HCT116 (cell line): Measurements from ENCODE around the gene FSTL4. TPM values are rescaled to one million over a fixed set of nuclear protein-coding genes. Genes with fewer than 3 reads are reported as not detected.

Experiments
- ATAC-seq: fragments of 200-7000 bp; cut with Tn5 transposase; 2 replicates; pipeline ENCODE4 v1.9.1; 2020; ENCODE audit warnings: mild to moderate bottlenecking, moderate library complexity
- BruUV-seq: library from RNA; stranded (reverse); fragments of 400-500 nt; replicated peaks from 2 replicates; lab custom pipeline; 2021; lab: Mats Ljungman, UMichigan
- CTCF ChIA-PET: fragments of 300-600 bp; sonication (Branson Sonifier 250); formaldehyde crosslinking; loops from one replicate; lab custom pipeline; 2021; ENCODE audit warnings: antibody characterized with exemption; lab: Charles Lee
- POLR2A ChIA-PET: fragments of 300-600, 350-600 bp; sonication (Branson Sonifier 250); formaldehyde crosslinking; loops from one replicate; lab custom pipeline; 2021; ENCODE audit warnings: antibody characterized with exemption; lab: Charles Lee
- RAD21 ChIA-PET, 2 experiments: fragments of 300-600 bp; sonication (Branson Sonifier 250); formaldehyde crosslinking; loops; one replicate each; lab custom pipeline; 2023; ENCODE audit warnings: low total read pairs in 2 of 2; ENCODE audit not compliant: uncharacterized antibody in 2 of 2, unreplicated experiment in 2 of 2, low non-redundant PET in 1 of 2; lab: Charles Lee
- DNase-seq: peaks from one replicate; pipeline ENCODE4 v3.0.0-alpha.2; 2010; ENCODE audit warnings: low read depth, low spot score
- H2AFZ ChIP-seq: fragments of 200-600 bp; shearing (Covaris generic), sonication (generic); 2 replicates; pipeline ENCODE4 v1.6.1; 2017; ENCODE audit warnings: low read depth, mixed run types, mixed read lengths, antibody characterized with exemption, low read length; ENCODE audit not compliant: poor library complexity, severe bottlenecking
- H3K27ac ChIP-seq: 2 replicates; pipeline ENCODE4 v1.5.1; 2012; ENCODE audit warnings: low read depth, low read length
- H3K27me3 ChIP-seq: fragments of 200-600 bp; sonication (generic); 2 replicates; pipeline ENCODE4 v1.6.1; 2016; ENCODE audit warnings: mixed run types, low read length, mixed read lengths; ENCODE audit not compliant: insufficient read depth
- H3K36me3 ChIP-seq, 2 experiments: fragments of 200-500 bp in 1 of 2; fragments of 200-600 bp in 1 of 2; sonication (Bioruptor generic) in 1 of 2; sonication (generic) in 1 of 2; 2 replicates each; pipeline versions ENCODE4 v1.5.1 to v1.6.1; 2014 to 2016; ENCODE audit warnings: low read length in 2 of 2, inconsistent platforms in 1 of 2, mixed read lengths in 1 of 2, mixed run types in 1 of 2; ENCODE audit not compliant: insufficient read depth in 2 of 2, control insufficient read depth in 1 of 2
- H3K4me1 ChIP-seq, 2 experiments: fragments of 200-600 bp in 1 of 2; sonication (generic) in 1 of 2; 2 replicates each; pipeline versions ENCODE4 v1.5.1 to v1.6.1; 2012 to 2017; ENCODE audit warnings: low read length in 2 of 2, inconsistent platforms in 1 of 2, mild to moderate bottlenecking in 1 of 2, mixed read lengths in 1 of 2, mixed run types in 1 of 2, moderate library complexity in 1 of 2; ENCODE audit not compliant: insufficient read depth in 2 of 2, control insufficient read depth in 1 of 2
- H3K4me2 ChIP-seq: fragments of 200-600 bp; sonication (generic); 2 replicates; pipeline ENCODE4 v1.6.1; 2017; ENCODE audit warnings: mixed run types, low read length, mixed read lengths
- H3K4me3 ChIP-seq, 2 experiments: fragments of 200-600 bp in 1 of 2; sonication (generic) in 1 of 2; replicated peaks in 1 of 2; 2 replicates each; pipeline ENCODE4 v1.5.1; 2011 to 2016; ENCODE audit warnings: low read length in 2 of 2, control low read depth in 1 of 2, low read depth in 1 of 2, mild to moderate bottlenecking in 1 of 2, mixed read lengths in 1 of 2, mixed run types in 1 of 2
- H3K79me2 ChIP-seq: fragments of 200-600 bp; sonication (generic); 2 replicates; pipeline ENCODE4 v1.6.1; 2017; ENCODE audit warnings: mild to moderate bottlenecking, mixed run types, low read length, moderate library complexity, mixed read lengths; ENCODE audit not compliant: insufficient read depth
- H3K9ac ChIP-seq: fragments of 200-600 bp; sonication (generic); 2 replicates; pipeline ENCODE4 v1.6.1; 2016; ENCODE audit warnings: low read length, mixed read lengths
- H3K9me2 ChIP-seq: fragments of 200-600 bp; sonication (generic), shearing (Covaris generic); 2 replicates; pipeline ENCODE4 v1.6.1; 2017; ENCODE audit warnings: mixed run types, mild to moderate bottlenecking, moderate library complexity; ENCODE audit not compliant: insufficient read depth
- H3K9me3 ChIP-seq, 2 experiments: fragments of 200-500 bp in 1 of 2; fragments of 200-600 bp in 1 of 2; sonication (Bioruptor generic) in 1 of 2; sonication (generic) in 1 of 2; 2 replicates each; pipeline ENCODE4 v1.6.1; 2014 to 2017; ENCODE audit warnings: low read length in 2 of 2, mixed read lengths in 2 of 2, inconsistent platforms in 1 of 2, low read depth in 1 of 2, mild to moderate bottlenecking in 1 of 2, mixed run types in 1 of 2, moderate library complexity in 1 of 2; ENCODE audit not compliant: control insufficient read depth in 1 of 2, insufficient read depth in 1 of 2
- H4K20me1 ChIP-seq: fragments of 200-600 bp; sonication (generic), shearing (Covaris generic); 2 replicates; pipeline ENCODE4 v1.6.1; 2017; ENCODE audit warnings: mixed run types, mild to moderate bottlenecking, moderate library complexity; ENCODE audit not compliant: insufficient read depth
- ATF3 ChIP-seq: IDR thresholded peaks from 2 replicates; pipeline ENCODE4 v1.6.1; 2012
- CTCF ChIP-seq, 3 experiments: fragments of 200-600 bp in 1 of 3; sonication (generic) in 1 of 3; IDR thresholded peaks in 2 of 3; conservative IDR thresholded peaks in 1 of 3; 2 replicates each; pipeline ENCODE4 v1.5.1; 2012 to 2017; ENCODE audit warnings: low read depth in 2 of 3, low read length in 2 of 3, antibody characterized with exemption in 1 of 3, borderline replicate concordance in 1 of 3, control low read depth in 1 of 3, mild to moderate bottlenecking in 1 of 3, mixed read lengths in 1 of 3, mixed run types in 1 of 3, moderate library complexity in 1 of 3; ENCODE audit not compliant: insufficient read depth in 1 of 3
- ELF1 ChIP-seq: IDR thresholded peaks from 2 replicates; pipeline ENCODE4 v1.6.1; 2012; ENCODE audit warnings: low read depth, borderline replicate concordance
- EZH2 ChIP-seq: fragments of 200-600 bp; sonication (generic); IDR thresholded peaks from 2 replicates; pipeline ENCODE4 v1.6.1; 2017; ENCODE audit warnings: antibody characterized with exemption, mixed run types
- FOSL1 ChIP-seq: IDR thresholded peaks from 2 replicates; pipeline ENCODE4 v1.6.1; 2012; ENCODE audit warnings: low read depth
- RAD21 ChIP-seq: IDR thresholded peaks from 2 replicates; pipeline ENCODE4 v1.6.1; 2012; ENCODE audit warnings: low read depth, mild to moderate bottlenecking
- SIN3A ChIP-seq: IDR thresholded peaks from 2 replicates; pipeline ENCODE4 v1.6.1; 2012; ENCODE audit warnings: low read depth
- SP1 ChIP-seq: IDR thresholded peaks from 2 replicates; pipeline ENCODE4 v1.6.1; 2012; ENCODE audit warnings: low read depth
- SRF ChIP-seq: IDR thresholded peaks from 2 replicates; pipeline ENCODE4 v1.6.1; 2012; ENCODE audit warnings: low read depth
- ZBTB33 ChIP-seq: IDR thresholded peaks from 2 replicates; pipeline ENCODE4 v1.6.1; 2011; ENCODE audit warnings: mild to moderate bottlenecking, low read length, moderate library complexity; ENCODE audit not compliant: insufficient replicate concordance; ENCODE audit errors: extremely low read depth
- ZFX ChIP-seq: fragments of 450-650 bp; IDR thresholded peaks from 2 replicates; pipeline ENCODE4 v1.6.1; 2017
- intact Hi-C: fragments of 100-400 bp; cut with micrococcal nuclease; formaldehyde crosslinking; loops from 2 replicates; pipeline ENCODE4 v1.10.0; 2022
- total RNA-seq: library from RNA; stranded (reverse); gene quantifications from one replicate; pipeline ENCODE4 v1.2.1, GENCODE V29; 2021; ENCODE audit not compliant: unreplicated experiment
- TF ChIP-seq, protein P1 (sequence below): IDR thresholded peaks from 2 replicates; pipeline ENCODE4 v1.6.1; 2012

The FSTL4 gene
- total RNA-seq, 1 experiment from 2014 or later, result 0.37 TPM

DNA sequence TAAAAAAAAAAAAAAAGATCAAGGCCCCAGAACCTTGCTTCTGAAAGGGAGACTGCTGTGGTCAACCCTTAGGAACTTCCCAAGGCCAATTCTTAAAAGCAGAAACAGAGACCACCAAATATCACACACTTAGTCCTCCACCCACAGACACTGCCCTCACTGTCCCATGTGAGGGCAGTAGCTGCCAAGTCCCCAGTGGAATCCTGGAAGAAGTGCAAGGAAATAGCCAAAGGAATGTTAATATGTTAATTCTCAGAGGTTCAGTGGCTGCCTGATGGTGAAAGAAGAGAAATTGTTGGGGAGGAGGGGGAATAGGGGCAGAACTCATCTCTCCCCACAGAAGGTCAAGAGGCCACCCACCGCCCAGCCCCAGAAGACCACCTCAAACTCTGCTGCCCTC, 23.1 kb downstream of the FSTL4 start:
- H4K20me1 ChIP-seq, result no peaks in the 10 kb centered on the region
- no peaks in the 10 kb centered on the region for H3K9me3 ChIP-seq
- CTCF ChIA-PET, result no interaction called here
- H3K79me2 ChIP-seq, result no peaks in the 10 kb centered on the region
- no peak overlapping the region for H3K4me3 ChIP-seq
- no peak overlapping the region for H3K9ac ChIP-seq
- H3K4me1 ChIP-seq, result no peaks in the 10 kb centered on the region
- H3K4me2 ChIP-seq, result no peak overlapping the region
- H3K27me3 ChIP-seq, result 0 out of 2 replicates have a peak, but pooled peaks cover 6% of the 10 kb centered on the region
- POLR2A ChIA-PET, result no interaction called here
- H3K36me3 ChIP-seq, result no peaks in the 10 kb centered on the region
- TF ChIP-seq RAD21 (0 out of 2 replicates have a peak, but pooled peaks have one; percentile 14), ELF1 (no peak), SIN3A (no peak), CTCF (IDR thresholded peaks at IDR 0.05 in 2 of 3, conservative IDR thresholded peaks at IDR 0.05 in 1 of 3; ENCODE audit: borderline replicate concordance in 1 of 3, insufficient read depth in 1 of 3, low read depth in 2 of 3, low read length in 2 of 3) (peak in 2 of 3 experiments; percentile 15 to 31; a peak in 2 of 6 replicates)
- H2AFZ ChIP-seq, result no peak overlapping the region
- intact Hi-C loops, result no loop called here
- RAD21 ChIA-PET, result no interaction called here
- DNase-seq, result no peak
- no peaks in the 10 kb centered on the region for H3K9me2 ChIP-seq
- H3K27ac ChIP-seq, result no peak overlapping the region
- peak; percentile 63; the same call in 1 of the 2 replicates for ATAC-seq
- no TSS peak for BruUV-seq

DNA sequence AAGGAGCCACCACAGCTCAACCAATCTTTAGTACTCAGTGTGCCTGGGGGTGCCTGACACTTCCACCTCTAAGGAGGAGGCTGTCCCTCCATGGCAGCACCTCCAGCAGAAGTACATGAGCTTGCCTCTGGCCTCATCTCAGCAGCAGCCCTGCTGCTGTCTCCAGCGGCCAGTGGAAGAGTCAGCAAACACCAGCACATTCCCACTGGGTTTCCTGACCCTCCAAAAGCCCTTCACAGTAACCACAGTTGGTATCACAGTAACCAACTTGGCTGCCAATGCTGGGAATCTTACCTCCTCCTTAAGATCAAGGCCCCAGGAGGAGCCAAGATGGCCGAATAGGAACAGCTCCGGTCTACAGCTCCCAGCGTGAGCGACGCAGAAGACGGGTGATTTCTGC, 29.4 kb downstream of the FSTL4 start:
- H3K9me2 ChIP-seq, result no peaks in the 10 kb centered on the region
- peaks cover 40% of the 10 kb centered on the region for H3K27me3 ChIP-seq
- H3K9me3 ChIP-seq, result no peaks in the 10 kb centered on the region
- intact Hi-C loops, result no loop called here
- BruUV-seq, result no TSS peak
- DNase-seq (no peak), ATAC-seq (no peak)
- H3K4me2 ChIP-seq, result no peak overlapping the region
- no peak overlapping the region for H3K4me3 ChIP-seq
- H3K79me2 ChIP-seq, result no peaks in the 10 kb centered on the region
- no peaks in the 10 kb centered on the region for H4K20me1 ChIP-seq
- TF ChIP-seq ZBTB33 (no peak), ATF3 (no peak), SP1 (no peak), RAD21 (no peak), SIN3A (no peak), EZH2 (no peak), SRF (no peak), ZFX (no peak), FOSL1 (no peak)
- TF ChIP-seq, protein P1, sequence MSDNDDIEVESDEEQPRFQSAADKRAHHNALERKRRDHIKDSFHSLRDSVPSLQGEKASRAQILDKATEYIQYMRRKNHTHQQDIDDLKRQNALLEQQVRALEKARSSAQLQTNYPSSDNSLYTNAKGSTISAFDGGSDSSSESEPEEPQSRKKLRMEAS, result no peak
- no peak overlapping the region for H2AFZ ChIP-seq
- no peaks in the 10 kb centered on the region for H3K4me1 ChIP-seq
- no peaks in the 10 kb centered on the region for H3K36me3 ChIP-seq
- ChIA-PET RAD21 (no interaction called here), POLR2A (no interaction called here), CTCF (no interaction called here)
- no peak overlapping the region for H3K27ac ChIP-seq
- H3K9ac ChIP-seq, result no peak overlapping the region
